Mesodermal cell (in vitro differentiated cells): ENCODE data around the gene S100A14. TPM values are rescaled to one million over a fixed set of nuclear protein-coding genes. Genes with fewer than 3 reads are reported as not detected.

Experiments used
- H3K27ac ChIP-seq: 2 replicates; pipeline ENCODE4 v1.7.0; 2013; ENCODE audit warnings: mild to moderate bottlenecking, low read depth, low read length, moderate library complexity; ENCODE audit not compliant: severe bottlenecking
- H3K36me3 ChIP-seq: 2 replicates; pipeline ENCODE4 v1.7.1; 2013; ENCODE audit warnings: mild to moderate bottlenecking, low read length, moderate library complexity; ENCODE audit not compliant: control insufficient read depth, insufficient read depth
- H3K4me1 ChIP-seq: one replicate; pipeline ENCODE4 v1.7.1; 2013; ENCODE audit warnings: mild to moderate bottlenecking, low read length; ENCODE audit not compliant: insufficient read depth, control insufficient read depth, poor library complexity, severe bottlenecking
- H3K4me3 ChIP-seq: 2 replicates; pipeline ENCODE4 v1.7.0; 2013; ENCODE audit warnings: low read length, control low read depth, mild to moderate bottlenecking; ENCODE audit not compliant: insufficient read depth, poor library complexity, severe bottlenecking; ENCODE audit errors: extremely low read depth
- H3K9me3 ChIP-seq: 2 replicates; pipeline ENCODE4 v1.7.1; 2013; ENCODE audit warnings: mild to moderate bottlenecking, low read length, moderate library complexity; ENCODE audit not compliant: control insufficient read depth
- WGBS, 2 experiments: methylation state at CpG; one replicate each; pipeline ENCODE4 v1.1.5; 2013; ENCODE audit warnings: missing lambda C conversion rate in 2 of 2; ENCODE audit not compliant: insufficient coverage in 2 of 2; 5-methylcytosine and 5-hydroxymethylcytosine counted together
- polyA plus RNA-seq, 2 experiments: library from polyadenylated mRNA; stranded (reverse); fragments of 50-300 nt; gene quantifications; one replicate each; pipeline ENCODE4 v1.2.3, GENCODE V29; 2013

Gene S100A14
- 0.41 TPM for polyA plus RNA-seq (2013, experiment 1 of 2)
- 0.76 TPM for polyA plus RNA-seq (2013, experiment 2 of 2)

DNA sequence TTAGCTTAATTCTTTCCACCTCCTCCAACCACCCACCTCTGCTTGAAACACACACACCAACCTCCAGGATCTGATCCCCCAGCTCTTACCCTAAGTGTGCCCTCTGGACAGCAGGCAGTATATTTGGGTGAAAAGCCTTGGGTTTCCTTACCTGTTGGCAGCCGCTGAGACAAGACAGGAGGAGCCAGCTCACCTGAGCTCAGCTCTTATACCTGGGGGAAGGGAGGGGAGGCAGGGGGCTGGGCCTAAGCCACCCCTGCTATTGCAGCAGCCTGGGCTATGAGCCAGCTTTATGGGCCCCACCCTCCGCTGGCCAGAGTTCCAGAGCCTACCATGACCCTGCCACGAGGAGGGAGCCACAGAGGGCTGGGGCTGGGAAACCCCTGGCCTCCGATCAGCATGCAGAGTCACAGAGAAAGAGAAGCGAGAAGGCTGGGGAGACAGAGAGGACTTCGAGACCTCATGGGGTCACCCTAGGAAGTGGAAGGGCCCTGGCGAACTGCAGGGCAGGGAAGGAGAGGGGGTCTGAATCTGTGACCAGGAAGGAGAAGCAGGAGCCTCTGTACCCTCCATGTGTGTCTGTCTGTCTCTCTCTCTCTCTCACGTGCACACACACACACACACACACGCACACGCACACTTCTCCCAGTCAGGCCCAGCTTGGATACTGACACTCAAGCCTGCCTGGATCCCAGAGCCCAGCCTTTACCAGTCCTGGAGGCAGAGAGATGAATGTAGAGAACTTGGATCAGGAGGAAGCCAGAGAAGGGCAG, at the start of gene S100A14:
Gene S100A14, minus strand, starts transcription at position 182 of the 773 bp plus-strand sequence. CDS start 467 bp downstream, outside the sequence.
- WGBS, 2 experiments = 78 to 84% methylated on average over 5 to 6 of the region's 10 CpGs
- no peak within 1 kb of the TSS for H3K27ac ChIP-seq
- no peak within 1 kb of the TSS for H3K4me3 ChIP-seq
- H3K9me3 ChIP-seq = no peaks in the 10 kb centered on the region
- peaks cover 14% of the 10 kb centered on the region for H3K4me1 ChIP-seq
- H3K36me3 ChIP-seq = peaks cover 30% of the 10 kb centered on the region

DNA sequence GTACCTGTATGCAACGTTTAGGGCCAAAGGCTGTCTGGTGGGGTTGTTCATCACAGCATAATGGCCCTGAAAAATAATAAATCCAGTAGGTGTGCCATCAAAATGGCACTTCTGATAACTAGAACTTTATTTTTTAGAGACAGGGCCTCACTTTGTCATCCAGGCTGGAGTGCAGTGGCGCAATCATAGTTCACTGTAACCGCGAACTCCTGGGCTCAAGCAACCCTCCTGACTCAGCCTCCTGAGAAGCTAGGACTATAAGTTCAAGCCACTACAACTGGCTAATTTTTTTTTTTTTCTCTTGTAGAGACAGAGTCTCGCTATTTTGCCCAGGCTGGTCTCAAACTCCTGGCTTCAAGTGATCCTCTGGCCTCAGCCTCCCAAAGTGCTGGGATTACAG, 47.1 kb upstream of the S100A14 start:
- Histone ChIP-seq H3K9me3 (no peaks in the 10 kb centered on the region), H3K27ac (no peak overlapping the region), H3K4me3 (no peak overlapping the region), H3K36me3 (peaks cover 76% of the 10 kb centered on the region), H3K4me1 (peaks cover 8% of the 10 kb centered on the region)
- WGBS, 2 experiments = 90 to 96% methylated on average over 5 of the region's 5 CpGs

DNA sequence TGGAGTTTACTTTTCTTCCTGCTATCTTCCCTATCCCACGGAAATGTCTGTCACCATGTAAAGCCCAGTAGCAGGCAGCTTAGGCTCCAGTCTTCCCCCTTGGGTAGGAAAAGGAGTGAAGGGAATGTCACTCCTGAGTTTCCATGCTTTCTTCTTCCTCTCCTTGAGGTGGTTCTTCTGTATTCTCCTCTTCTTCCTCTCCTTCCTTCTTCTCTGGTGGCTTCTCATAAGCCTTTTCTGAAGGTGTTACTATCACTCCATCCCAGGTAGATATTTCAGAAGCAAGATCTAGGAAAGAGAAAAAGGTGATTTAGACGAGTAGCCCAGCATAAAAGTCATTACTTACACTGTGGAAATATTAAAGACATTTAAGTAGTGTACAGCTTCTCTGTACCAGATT, 46.1 kb upstream of the S100A14 start:
- Histone ChIP-seq H3K36me3 (peaks cover 66% of the 10 kb centered on the region), H3K4me3 (no peak overlapping the region), H3K27ac (no peak overlapping the region), H3K9me3 (no peaks in the 10 kb centered on the region), H3K4me1 (peaks cover 8% of the 10 kb centered on the region)
- no CpG with 5 or more reads among the region's 2 CpGs for WGBS, 2 experiments

DNA sequence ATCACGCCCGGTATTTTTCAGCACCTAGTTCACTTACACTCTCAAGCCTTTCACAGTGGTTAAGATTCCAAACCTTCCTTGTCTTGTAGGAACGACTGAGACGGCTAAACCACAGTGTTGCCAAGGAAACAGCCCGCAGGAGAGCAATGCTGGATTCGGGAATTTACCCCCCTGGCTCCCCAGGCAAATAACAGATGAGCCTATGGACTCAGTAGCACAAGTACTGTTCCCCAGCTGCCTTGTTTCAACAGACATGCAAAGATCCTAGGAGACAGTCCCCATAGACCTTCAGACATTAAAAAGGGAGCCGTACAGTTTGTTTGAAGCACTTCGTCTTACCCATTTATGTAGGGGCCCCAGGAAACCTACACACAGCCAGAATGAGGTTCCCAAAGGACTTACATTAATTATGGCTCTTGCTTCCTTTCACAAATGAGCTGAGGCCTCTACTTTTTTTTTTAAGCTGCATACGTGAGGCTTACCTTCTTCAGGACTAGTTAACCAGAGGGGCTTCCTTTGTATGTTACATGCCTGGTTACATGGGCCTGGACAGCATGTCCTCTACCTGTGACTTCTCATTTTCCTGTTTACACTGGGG, 45.1 kb upstream of the S100A14 start:
- Histone ChIP-seq H3K9me3 (no peaks in the 10 kb centered on the region), H3K36me3 (peaks cover 56% of the 10 kb centered on the region), H3K27ac (peak overlapping the region; percentile 62), H3K4me3 (no peak overlapping the region), H3K4me1 (peaks cover 8% of the 10 kb centered on the region)
- WGBS, 2 experiments = 83 to 92% methylated on average over 5 to 7 of the region's 9 CpGs

DNA sequence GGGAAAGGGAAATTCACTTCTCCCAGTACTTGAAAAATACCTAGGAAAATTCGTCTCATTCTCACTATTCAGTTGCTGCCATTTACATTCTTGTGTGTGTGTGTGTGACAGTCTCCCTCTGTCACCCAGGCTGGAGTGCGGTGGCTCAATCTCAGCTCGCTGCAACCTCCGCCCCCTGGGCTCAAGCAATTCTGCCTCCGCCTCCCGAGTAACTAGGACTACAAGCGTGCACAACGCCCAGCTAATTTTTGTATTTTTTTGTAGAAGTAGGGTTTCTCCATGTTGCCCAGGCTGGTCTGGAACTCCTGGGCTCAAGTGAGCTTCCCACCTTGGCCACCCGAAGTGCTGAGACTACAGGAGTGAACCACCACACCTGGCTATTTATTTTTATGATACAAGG, 43.5 kb upstream of the S100A14 start:
- Histone ChIP-seq H3K9me3 (no peaks in the 10 kb centered on the region), H3K4me3 (peak overlapping the region; percentile 78), H3K4me1 (peaks cover 8% of the 10 kb centered on the region), H3K36me3 (peaks cover 40% of the 10 kb centered on the region), H3K27ac (no peak overlapping the region)
- 84 to 91% methylated on average over 6 to 7 of the region's 9 CpGs for WGBS, 2 experiments

DNA sequence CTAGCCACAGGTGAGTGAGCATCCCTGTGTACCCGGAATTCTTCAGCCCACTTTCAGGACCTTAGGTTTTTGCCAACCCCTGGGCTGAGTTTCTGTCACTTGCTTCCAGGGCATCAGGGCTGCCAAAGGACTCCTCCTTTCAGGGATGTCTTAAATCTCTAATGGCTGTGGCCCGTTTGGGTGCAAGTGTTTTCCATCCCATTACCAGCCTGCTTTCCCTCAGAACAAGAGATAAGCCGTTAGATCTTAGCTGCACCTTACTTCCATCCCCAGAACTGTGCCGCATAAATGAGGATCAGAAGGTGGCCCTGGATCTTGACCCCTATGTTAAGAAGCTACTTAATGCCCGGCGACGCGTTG, 43.0 kb upstream of the S100A14 start:
- peak overlapping the region; percentile 78 for H3K4me3 ChIP-seq
- 50 to 54% methylated on average over 8 of the region's 8 CpGs for WGBS, 2 experiments
- H3K36me3 ChIP-seq = peaks cover 35% of the 10 kb centered on the region
- H3K9me3 ChIP-seq = no peaks in the 10 kb centered on the region
- peaks cover 8% of the 10 kb centered on the region for H3K4me1 ChIP-seq
- H3K27ac ChIP-seq = no peak overlapping the region

DNA sequence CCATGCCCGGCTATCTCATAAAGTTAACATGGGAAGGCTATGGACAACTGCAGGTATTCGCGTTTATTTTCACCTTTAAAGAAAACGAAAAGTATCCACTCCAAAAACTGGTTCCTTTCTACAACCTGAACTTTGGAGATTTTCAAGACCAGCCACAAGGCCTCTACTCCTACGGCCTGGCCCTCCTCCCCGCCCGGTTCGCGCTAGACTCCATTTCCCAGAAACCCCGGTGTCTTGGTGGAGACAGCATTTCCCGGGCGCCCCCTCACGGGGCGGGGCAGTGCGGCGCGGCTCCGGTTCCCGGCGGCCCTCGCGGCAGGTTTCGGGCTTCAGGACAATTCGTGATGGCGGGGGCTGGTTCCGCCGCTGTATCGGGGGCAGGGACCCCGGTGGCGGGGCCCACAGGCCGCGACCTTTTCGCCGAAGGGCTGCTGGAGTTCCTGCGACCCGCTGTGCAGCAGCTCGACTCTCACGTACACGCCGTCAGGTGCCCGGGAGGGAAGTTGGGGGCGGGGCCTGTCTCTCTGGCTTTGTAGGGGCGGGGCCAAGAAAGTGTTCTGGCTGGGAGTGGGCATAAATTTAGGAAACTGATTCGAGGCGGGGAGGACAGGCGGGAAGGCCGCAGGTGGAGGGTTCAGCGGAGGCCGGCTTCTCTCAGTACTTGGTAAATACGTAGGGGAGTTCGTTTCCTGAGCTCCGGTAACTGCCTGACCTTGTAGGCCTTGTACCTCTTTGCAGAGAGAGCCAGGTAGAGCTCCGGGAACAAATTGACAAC, 42.5 kb upstream of the S100A14 start, which contains the start of gene SNAPIN:
Gene SNAPIN, plus strand, starts transcription at position 304 of the 775 bp plus-strand sequence. Its CDS starts 41 bp downstream, at position 345.
- H3K4me1 ChIP-seq = peaks cover 8% of the 10 kb centered on the region
- no peaks in the 10 kb centered on the region for H3K9me3 ChIP-seq
- H3K27ac ChIP-seq = peak within 1 kb of the TSS; percentile 66
- H3K4me3 ChIP-seq = peak within 1 kb of the TSS; percentile 78
- H3K36me3 ChIP-seq = peaks cover 29% of the 10 kb centered on the region
- 2 to 3% methylated on average over 48 to 50 of the region's 53 CpGs for WGBS, 2 experiments

DNA sequence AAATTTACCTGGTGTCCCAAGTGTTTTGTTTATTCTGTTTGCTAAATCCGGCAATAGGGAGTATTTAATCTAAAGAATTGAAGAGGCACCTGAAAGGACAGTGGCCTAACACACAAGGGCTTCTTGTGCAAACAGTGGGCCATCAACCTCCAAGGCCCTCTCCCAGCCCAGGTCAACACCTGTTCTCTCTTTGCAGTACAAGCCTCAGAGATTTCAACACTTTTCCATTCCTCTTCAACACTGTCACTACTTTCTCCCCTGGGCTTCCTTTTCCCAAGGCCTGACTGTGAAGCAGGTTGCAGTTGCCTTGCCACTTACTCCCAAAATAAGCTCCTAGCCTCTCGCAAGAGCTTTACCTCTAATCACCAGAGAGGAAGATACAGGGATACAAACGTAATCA, 39.2 kb upstream of the S100A14 start:
- 86 to 100% methylated on average over 2 of the region's 3 CpGs for WGBS, 2 experiments
- Histone ChIP-seq H3K36me3 (no peaks in the 10 kb centered on the region), H3K4me1 (peaks cover 9% of the 10 kb centered on the region), H3K27ac (no peak overlapping the region), H3K4me3 (no peak overlapping the region), H3K9me3 (no peaks in the 10 kb centered on the region)

DNA sequence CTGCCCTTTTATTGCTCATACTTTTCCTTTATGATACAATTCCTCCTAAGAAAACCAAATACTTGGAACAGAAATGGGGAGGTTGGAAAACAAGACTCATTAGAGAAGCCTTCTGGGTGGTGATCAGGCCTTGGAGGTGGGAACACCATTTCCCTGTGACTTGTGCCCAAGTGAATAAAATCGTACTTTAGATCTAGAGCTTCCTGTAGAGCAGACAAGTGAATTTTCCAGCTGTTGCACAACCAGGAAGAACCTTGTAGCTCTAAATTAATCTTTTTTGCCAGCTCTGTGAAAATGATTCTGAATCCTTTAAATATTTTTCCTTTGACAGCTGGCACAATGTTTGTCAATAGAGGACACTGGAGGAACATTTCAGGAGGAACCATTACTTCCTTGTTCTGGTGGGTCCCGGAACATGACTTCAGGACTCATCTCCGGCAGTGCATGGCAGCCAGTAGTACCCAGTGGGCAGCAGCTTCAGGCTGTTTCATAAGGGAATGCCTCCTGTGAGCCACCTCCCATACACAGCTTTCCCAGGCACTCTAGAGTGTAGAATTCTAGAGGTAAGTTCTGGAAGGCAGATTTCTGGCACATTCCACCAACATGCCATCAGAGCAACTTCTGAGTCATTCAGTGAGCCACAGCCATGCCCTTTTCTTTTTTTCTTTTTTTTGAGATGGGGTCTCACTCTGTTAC, 36.8 kb upstream of the S100A14 start:
- no peak overlapping the region for H3K4me3 ChIP-seq
- 85 to 94% methylated on average over 2 of the region's 3 CpGs for WGBS, 2 experiments
- peaks cover 3% of the 10 kb centered on the region for H3K4me1 ChIP-seq
- no peak overlapping the region for H3K27ac ChIP-seq
- H3K9me3 ChIP-seq = no peaks in the 10 kb centered on the region
- no peaks in the 10 kb centered on the region for H3K36me3 ChIP-seq

DNA sequence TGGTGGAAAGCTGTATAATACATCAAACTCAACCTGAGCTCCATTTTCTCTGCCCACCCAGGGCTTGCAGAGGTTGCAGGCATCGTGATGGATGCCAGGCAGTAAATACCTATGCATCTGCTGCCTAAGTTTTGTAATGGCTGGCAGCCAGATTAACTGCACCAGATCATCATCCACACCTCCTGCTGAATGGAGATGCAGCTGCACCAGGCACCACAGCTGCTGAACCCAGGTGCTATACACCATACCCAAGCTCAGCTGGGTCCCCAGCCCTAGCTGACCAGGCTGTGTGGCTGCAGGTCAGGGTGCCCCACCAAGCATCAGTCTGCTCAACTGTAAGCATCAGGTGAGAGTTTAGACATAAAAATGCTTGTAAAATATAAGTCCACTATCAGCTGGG, 35.6 kb upstream of the S100A14 start:
- H3K4me3 ChIP-seq = no peak overlapping the region

More for the DNA sequence above, 35.6 kb upstream of the S100A14 start:
- 100% methylated on average over 1 of the region's 1 CpG; no CpG with 5 or more reads in 1 of the 2 experiments for WGBS, 2 experiments
- no peaks in the 10 kb centered on the region for H3K9me3 ChIP-seq
- H3K4me1 ChIP-seq = peaks cover 3% of the 10 kb centered on the region
- peaks cover 4% of the 10 kb centered on the region for H3K36me3 ChIP-seq
- H3K27ac ChIP-seq = no peak overlapping the region
